Thoracic aorta (tissue), 2 donors: Measurements from ENCODE around the gene SPEG. TPM values are rescaled to one million over a fixed set of nuclear protein-coding genes. Genes with fewer than 3 reads are reported as not detected.

Experiments used
- total RNA-seq, 2 donors: library from RNA; depleted of rRNA; stranded (reverse); fragments of >200 nt; gene quantifications; one replicate each; pipeline versions ENCODE4 v1.1.0 to v1.2.3, GENCODE V29; 2016

SPEG gene
- total RNA-seq, 2 donors from 2014 or later = 426 to 455 TPM

Other genes starting within 250 kb of the SPEG start
- 10 to 100 TPM; 21.7 to 83.8 TPM for gene ZFAND2B, start 228.1 kb upstream of the SPEG start, total RNA-seq
- gene ABCB6, start 215.9 kb upstream of the SPEG start, total RNA-seq = 10 to 100 TPM; 12.7 to 26.0 TPM
- gene ATG9A, start 205.2 kb upstream of the SPEG start, total RNA-seq = 10 to 100 TPM; 39.4 to 60.4 TPM
- 10 to 100 TPM; 69.7 to 72.6 TPM for gene ANKZF1, start 205.0 kb upstream of the SPEG start, total RNA-seq
- gene GLB1L, start 189.4 kb upstream of the SPEG start, total RNA-seq = 10 to 100 TPM in 1 of 2 donors, 1 to 10 TPM in 1; 9.1 to 13.7 TPM
- gene STK16, start 189.4 kb upstream of the SPEG start, total RNA-seq = 10 to 100 TPM; 10.7 to 11.7 TPM
- not detected for gene TUBA4B, start 181.6 kb upstream of the SPEG start, total RNA-seq
- gene TUBA4A, start 180.9 kb upstream of the SPEG start, total RNA-seq = 10 to 100 TPM; 20.4 to 84.6 TPM
- 10 to 100 TPM; 56.9 to 61.2 TPM for gene DNAJB2, start 155.5 kb upstream of the SPEG start, total RNA-seq
- not detected for gene PTPRN, start 125.4 kb upstream of the SPEG start, total RNA-seq
- gene RESP18, start 102.1 kb upstream of the SPEG start, total RNA-seq = not detected
- gene DNPEP, start 46.9 kb upstream of the SPEG start, total RNA-seq = 10 to 100 TPM; 42.7 to 51.2 TPM
- 100 to 1,000 TPM; 146 to 302 TPM for gene DES, start 16.5 kb upstream of the SPEG start, total RNA-seq
- 10 to 100 TPM; 30.5 to 56.5 TPM for gene GMPPA, start 64.0 kb downstream of the SPEG start, total RNA-seq
- gene ASIC4, start 79.6 kb downstream of the SPEG start, total RNA-seq = under 1 TPM in 1 of 2 donors, not detected in 1; 0.41 TPM
- 100 to 1,000 TPM; 184 to 269 TPM for gene CHPF, start 109.0 kb downstream of the SPEG start, total RNA-seq
- 1 to 10 TPM; 1.4 to 3.9 TPM for gene TMEM198, start 109.2 kb downstream of the SPEG start, total RNA-seq
- 100 to 1,000 TPM in 1 of 2 donors, 10 to 100 TPM in 1; 88.7 to 151 TPM for gene OBSL1, start 136.7 kb downstream of the SPEG start, total RNA-seq
- gene INHA, start 137.5 kb downstream of the SPEG start, total RNA-seq = 1 to 10 TPM; 1.2 to 1.6 TPM
- 10 to 100 TPM; 20.0 to 25.3 TPM for gene STK11IP, start 163.0 kb downstream of the SPEG start, total RNA-seq
- gene SLC4A3, start 192.8 kb downstream of the SPEG start, total RNA-seq = 1 to 10 TPM; 5.6 to 6.5 TPM